ENCODE data around the gene ARHGDIA.

The ARHGDIA gene

DNA sequence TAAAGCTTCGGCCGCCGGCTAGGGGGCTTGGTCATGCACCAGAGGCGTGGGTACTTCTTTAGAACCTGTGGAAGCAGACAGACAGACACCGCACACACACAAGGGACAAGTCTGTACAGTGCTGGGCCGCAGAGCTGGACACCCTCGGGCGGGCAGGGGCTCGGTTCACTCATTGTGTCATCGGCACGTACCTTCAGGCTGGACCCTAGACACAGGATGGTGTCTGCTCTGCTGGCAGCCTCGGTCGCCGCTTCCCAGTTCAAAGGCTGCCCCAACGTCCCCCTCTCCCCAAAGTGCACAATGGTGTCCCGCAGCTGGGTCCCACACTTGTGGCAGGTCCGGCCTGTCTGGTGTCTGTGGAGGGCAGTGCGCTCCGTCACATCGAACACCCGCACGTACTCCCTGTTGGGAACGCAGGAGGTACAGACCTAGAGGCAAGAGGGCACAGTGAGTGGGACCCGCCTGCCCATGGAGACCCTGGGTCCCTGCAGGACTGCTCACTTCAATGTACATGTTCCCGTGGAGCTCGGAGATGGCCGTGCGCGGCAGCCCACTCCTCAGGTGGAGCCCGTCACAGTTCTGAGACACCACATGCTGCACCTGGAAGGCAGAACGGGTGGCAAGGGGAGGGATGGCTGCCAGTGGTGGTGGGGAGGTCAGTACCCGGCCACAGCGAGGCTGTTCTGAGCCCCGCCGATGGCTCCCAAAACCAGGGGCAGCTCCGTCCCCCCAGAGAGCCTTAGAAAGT is 43.1 kb upstream of the ARHGDIA start:
- H3K4me3 Mint-ChIP-seq = no peak overlapping the region

DNA sequence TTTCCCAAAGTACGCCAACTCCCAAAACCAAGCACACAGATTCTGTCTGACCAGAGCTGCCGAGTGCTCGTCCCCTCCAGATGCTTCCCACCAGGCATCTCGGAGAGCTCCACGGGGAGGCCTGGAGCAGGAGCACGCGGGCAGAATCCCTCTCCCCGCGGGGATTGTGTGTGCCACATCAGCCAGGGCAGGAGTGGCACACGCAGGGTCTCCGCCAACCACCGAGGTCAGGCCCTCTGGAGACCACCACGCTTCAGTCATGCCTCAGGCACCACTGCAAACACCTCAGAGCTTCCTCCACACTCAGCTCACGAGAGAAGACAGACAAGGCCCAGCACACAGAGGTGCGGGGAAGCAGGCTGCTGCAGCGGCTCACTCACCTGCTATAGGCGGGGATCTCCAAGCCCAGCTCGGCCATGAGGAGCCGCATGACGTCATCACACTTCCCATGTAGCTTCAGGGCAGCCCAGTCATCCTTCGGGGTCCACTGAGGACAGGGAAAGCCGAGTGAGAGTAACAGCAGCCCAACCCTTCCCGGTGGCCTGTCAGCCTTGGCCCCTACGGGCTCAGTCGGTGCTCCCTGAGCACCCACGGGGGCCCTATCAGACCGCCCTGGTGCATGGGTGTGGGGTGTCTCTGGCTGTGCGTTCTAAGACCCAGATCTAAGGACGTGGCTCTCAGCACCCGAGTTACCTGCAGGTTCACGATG is 42.4 kb upstream of the ARHGDIA start:
- H3K27ac Mint-ChIP-seq = no peak overlapping the region

More for the DNA sequence above, 43.1 kb upstream of the ARHGDIA start:
- Mint-ChIP-seq H3K27me3 (ENCODE audit: low read depth, poor library complexity) (peaks cover 6% of the 10 kb centered on the region), H3K27ac (no peak overlapping the region), H3K36me3 (ENCODE audit: low read depth) (peaks cover 16% of the 10 kb centered on the region), H3K9me3 (no peaks in the 10 kb centered on the region), H3K4me1 (peaks cover 21% of the 10 kb centered on the region)
- TF ChIP-seq, protein P1, sequence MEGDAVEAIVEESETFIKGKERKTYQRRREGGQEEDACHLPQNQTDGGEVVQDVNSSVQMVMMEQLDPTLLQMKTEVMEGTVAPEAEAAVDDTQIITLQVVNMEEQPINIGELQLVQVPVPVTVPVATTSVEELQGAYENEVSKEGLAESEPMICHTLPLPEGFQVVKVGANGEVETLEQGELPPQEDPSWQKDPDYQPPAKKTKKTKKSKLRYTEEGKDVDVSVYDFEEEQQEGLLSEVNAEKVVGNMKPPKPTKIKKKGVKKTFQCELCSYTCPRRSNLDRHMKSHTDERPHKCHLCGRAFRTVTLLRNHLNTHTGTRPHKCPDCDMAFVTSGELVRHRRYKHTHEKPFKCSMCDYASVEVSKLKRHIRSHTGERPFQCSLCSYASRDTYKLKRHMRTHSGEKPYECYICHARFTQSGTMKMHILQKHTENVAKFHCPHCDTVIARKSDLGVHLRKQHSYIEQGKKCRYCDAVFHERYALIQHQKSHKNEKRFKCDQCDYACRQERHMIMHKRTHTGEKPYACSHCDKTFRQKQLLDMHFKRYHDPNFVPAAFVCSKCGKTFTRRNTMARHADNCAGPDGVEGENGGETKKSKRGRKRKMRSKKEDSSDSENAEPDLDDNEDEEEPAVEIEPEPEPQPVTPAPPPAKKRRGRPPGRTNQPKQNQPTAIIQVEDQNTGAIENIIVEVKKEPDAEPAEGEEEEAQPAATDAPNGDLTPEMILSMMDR (IDR thresholded peaks at IDR 0.05) = no peak
- DNase-seq = no peak

DNA sequence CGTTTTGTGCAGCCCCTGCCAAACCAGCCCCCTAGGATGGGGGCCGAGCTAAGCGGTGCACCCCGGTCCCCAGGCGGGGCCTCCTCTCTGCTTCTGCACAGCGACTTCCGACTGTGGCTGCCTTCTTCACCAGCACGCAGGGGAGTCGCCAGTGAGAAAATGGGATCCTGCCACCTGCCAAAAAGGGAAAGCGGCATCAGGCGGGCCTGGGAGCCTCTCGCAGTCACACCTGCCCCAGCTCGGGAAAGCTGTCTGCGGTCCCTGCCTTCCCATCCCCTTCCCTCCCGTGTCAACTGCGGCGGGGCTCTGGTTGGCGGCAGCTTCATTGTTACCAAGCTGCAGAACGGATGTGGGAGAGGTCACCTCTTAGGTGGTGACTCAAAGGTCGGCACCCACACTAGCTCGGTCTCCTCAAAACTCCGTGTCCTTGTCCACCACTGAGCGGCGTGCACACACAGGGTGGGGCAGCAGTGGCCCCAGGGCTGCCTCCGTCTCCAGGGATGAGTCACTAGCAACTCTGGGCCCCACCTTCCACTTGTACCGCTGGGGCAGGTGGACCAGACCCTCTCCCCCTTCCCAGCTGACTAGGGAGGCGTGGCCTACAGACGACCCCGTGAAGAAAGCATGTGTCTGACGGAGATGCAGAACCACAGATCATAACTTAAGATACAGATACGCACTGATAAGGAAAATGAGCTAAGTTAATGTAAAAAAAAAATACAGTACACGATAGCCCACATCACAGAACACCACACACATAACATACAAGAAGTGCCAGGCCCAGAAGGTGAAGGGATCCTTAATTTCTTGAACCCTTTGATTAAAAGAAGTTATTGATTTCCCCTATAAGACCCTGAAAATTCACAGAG is 41.5 kb upstream of the ARHGDIA start:
- Mint-ChIP-seq H3K9me3 (no peaks in the 10 kb centered on the region), H3K36me3 (ENCODE audit: low read depth) (peaks cover 16% of the 10 kb centered on the region), H3K27ac (no peak overlapping the region), H3K4me3 (peak overlapping the region; percentile 6), H3K4me1 (peaks cover 15% of the 10 kb centered on the region), H3K27me3 (ENCODE audit: low read depth, poor library complexity) (peaks cover 6% of the 10 kb centered on the region)
- TF ChIP-seq, protein P1 (IDR thresholded peaks at IDR 0.05) = no peak
- no peak for DNase-seq

More for the DNA sequence above, 42.4 kb upstream of the ARHGDIA start:
- H3K36me3 Mint-ChIP-seq (ENCODE audit: low read depth) = peaks cover 16% of the 10 kb centered on the region
- no peaks in the 10 kb centered on the region for H3K9me3 Mint-ChIP-seq
- no peak for DNase-seq
- peaks cover 6% of the 10 kb centered on the region for H3K27me3 Mint-ChIP-seq (ENCODE audit: low read depth, poor library complexity)
- H3K4me3 Mint-ChIP-seq = no peak overlapping the region
- H3K4me1 Mint-ChIP-seq = peaks cover 20% of the 10 kb centered on the region
- TF ChIP-seq, protein P1 (IDR thresholded peaks at IDR 0.05) = no peak

DNA sequence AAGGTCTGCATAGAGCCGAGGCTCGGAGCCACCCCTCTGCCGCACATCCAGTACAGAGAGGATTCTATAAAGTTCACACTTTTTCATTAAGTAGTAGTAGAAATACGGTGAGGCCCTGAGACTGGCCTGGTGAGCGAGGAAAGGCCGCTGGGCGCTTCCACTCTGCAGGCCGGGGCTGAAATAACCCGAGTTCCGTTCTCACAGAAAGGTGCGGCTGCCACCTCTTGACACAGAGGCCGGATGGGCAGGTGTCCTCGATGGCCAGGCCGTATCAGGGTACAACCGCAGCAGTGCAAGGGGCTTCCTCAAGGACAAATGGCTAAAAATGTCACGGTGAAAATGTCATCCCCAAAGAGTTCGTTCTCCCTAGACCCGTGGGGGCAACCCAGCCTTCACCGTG is 40.8 kb upstream of the ARHGDIA start:
- no peak for DNase-seq
- TF ChIP-seq, protein P1 (IDR thresholded peaks at IDR 0.05) = no peak
- Mint-ChIP-seq H3K27ac (no peak overlapping the region), H3K27me3 (ENCODE audit: low read depth, poor library complexity) (peaks cover 6% of the 10 kb centered on the region), H3K36me3 (ENCODE audit: low read depth) (peaks cover 16% of the 10 kb centered on the region), H3K4me3 (peak overlapping the region; percentile 47), H3K4me1 (peaks cover 10% of the 10 kb centered on the region), H3K9me3 (no peaks in the 10 kb centered on the region)

DNA sequence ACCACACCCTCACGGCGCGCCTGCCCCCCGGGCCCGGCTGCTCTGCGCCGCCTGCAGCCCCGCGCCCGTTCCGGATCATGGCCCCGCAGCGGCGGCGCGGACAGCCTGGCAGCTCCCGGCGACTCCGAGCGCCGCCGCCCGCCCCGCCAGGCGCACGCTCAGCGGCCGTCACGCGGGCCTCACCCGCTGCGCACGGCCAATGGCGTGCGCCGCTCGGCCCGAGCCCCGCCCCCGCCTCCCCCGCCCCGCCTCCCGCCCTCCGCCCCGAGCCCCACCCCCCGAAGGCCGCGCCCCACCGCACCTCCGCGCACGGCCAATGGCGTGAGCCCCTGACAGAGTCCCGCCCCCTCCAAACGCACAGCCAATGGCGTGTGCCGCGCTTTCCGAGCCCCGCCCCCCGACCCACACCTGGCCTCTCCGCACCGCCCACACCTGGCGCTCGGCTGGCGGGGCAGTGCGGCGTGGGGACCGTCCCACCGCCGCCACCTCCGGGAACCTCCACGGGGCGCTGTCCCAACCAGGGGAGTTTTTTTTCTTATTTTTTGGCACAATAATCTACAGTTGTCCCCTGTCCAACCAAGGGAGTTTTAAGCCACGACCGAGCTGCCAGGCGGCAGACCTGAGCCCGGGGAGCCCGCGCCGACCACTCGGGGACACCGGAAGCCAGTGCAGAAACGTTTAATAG is 40.3 kb upstream of the ARHGDIA start, which contains the start of gene PCYT2:
Gene PCYT2, minus strand, starts transcription at position 123 of the 685 bp plus-strand sequence. Its CDS starts 44 bp downstream, at position 79.
- Mint-ChIP-seq H3K36me3 (ENCODE audit: low read depth) (peaks cover 16% of the 10 kb centered on the region), H3K9me3 (no peaks in the 10 kb centered on the region), H3K27me3 (ENCODE audit: low read depth, poor library complexity) (peaks cover 3% of the 10 kb centered on the region), H3K4me1 (peaks cover 5% of the 10 kb centered on the region), H3K4me3 (peak within 1 kb of the TSS; percentile 92), H3K27ac (peak within 1 kb of the TSS; percentile 66)
- peak; percentile 90 for DNase-seq
- TF ChIP-seq, protein P1 (IDR thresholded peaks at IDR 0.05) = no peak

All from nephron progenitor cell (in vitro differentiated cells).